B cell (primary cell): Measurements from ENCODE around the gene ARPC4.

ENCODE experiments used
- EZH2 ChIP-seq: IDR thresholded peaks from 2 replicates; pipeline ENCODE4 v1.6.1; 2012; ENCODE audit warnings: borderline replicate concordance, low read depth, mild to moderate bottlenecking, moderate library complexity, low read length; ENCODE audit not compliant: insufficient read depth, poor library complexity, severe bottlenecking
- TF ChIP-seq, protein P1 (sequence below): fragments of 200-600 bp; IDR thresholded peaks from one replicate; pipeline ENCODE4 v1.8.0; 2022; ENCODE audit warnings: antibody characterized with exemption, mild to moderate bottlenecking

DNA sequence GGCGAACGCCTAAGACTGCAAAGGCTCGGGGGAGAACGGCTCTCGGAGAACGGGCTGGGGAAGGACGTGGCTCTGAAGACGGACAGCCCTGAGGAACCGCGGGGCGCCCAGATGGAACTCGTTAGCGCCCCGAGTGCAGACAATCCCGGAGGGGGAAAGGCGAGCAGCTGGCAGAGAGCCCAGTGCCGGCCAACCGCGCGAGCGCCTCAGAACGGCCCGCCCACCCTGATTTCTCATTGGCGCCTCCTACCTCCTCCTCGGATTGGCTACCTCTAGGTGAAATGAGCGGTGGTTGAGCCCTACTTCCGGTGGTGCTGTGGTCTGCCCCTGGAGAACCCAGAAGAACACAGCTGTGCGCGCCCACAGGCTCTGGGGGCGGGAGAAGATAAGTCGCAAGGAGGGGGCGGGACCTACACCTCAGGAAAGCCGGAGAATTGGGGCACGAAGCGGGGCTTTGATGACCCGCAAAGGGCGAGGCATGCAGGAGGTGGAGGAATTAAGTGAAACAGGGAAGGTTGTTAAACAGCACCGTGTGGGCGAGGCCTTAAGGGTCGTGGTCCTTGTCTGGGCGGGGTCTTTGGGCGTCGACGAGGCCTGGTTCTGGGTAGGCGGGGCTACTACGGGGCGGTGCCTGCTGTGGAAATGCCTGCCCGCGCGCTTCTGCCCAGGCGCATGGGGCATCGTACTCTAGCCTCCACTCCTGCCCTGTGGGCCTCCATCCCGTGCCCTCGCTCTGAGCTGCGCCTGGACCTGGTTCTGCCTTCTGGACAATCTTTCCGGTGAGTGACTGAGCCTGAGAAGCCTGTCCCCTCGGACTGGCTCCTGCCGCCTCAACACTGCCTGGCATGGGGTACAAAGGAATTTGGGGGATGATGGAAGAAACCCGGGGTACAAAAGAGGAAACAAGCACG, 43.0 kb upstream of the ARPC4 start, which contains the start of gene OGG1:
- TF ChIP-seq, protein P1, sequence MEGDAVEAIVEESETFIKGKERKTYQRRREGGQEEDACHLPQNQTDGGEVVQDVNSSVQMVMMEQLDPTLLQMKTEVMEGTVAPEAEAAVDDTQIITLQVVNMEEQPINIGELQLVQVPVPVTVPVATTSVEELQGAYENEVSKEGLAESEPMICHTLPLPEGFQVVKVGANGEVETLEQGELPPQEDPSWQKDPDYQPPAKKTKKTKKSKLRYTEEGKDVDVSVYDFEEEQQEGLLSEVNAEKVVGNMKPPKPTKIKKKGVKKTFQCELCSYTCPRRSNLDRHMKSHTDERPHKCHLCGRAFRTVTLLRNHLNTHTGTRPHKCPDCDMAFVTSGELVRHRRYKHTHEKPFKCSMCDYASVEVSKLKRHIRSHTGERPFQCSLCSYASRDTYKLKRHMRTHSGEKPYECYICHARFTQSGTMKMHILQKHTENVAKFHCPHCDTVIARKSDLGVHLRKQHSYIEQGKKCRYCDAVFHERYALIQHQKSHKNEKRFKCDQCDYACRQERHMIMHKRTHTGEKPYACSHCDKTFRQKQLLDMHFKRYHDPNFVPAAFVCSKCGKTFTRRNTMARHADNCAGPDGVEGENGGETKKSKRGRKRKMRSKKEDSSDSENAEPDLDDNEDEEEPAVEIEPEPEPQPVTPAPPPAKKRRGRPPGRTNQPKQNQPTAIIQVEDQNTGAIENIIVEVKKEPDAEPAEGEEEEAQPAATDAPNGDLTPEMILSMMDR = no peak
- no peak for TF ChIP-seq EZH2
